Renal pelvis (tissue), 4 donors: ENCODE measurements around the gene GATA2. TPM values are rescaled to one million over a fixed set of nuclear protein-coding genes. Genes with fewer than 3 reads are reported as not detected.

Source experiments
- DNase-seq: peaks from one replicate; pipeline ENCODE4 v3.0.0-alpha.2; 2013
- polyA plus RNA-seq, 3 donors: library from polyadenylated mRNA; unstranded; fragments of 120-200 nt; gene quantifications; one replicate each; pipeline ENCODE4 v1.2.1, GENCODE V29; 2013; ENCODE audit not compliant: insufficient read length in 3 of 3

The GATA2 gene
- polyA plus RNA-seq, 3 donors, result 33.8 to 50.6 (median 46.3) TPM

DNA sequence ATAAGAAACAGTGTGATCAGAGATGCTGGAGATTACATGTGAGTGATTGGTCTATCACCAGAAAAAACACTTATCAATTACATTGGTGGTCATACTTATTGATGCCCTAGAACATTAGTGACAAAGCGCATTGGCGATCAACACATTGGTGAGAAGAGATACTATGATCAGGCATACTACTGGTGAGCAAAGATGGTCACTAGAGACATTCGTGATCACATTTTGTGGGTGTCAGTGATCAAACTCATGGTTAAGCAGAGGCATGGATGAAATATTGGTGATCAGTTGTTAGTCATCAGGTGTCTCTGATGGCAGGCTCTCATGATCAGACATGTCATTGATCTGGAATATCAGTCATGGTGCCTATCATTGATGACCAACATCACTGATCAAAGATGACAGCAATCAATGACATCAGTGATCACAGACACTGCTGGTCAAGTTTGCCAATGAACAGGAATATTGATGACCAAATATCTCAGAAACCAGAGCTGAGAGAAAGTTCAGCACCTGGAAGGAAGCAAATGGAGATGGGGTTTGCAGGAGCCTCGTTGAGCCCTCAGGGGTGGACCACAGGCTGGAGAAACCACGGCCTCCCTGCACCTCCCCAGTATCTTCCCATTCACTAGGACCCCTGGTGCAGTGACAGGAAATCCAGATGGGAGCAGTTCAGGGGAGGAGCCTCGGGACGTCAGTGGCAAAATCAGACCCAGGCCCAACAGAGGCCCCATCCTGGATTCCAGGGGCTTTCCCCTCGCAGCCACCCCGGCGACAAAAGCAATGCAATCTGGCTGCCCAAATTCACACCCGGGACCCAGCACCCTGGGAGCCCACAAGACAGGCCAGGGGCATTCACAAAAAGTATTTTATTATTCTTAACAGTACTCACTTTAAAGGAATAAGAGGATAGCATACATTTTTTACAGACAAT is 14.2 kb downstream of the GATA2 start:
- no peak for DNase-seq

DNA sequence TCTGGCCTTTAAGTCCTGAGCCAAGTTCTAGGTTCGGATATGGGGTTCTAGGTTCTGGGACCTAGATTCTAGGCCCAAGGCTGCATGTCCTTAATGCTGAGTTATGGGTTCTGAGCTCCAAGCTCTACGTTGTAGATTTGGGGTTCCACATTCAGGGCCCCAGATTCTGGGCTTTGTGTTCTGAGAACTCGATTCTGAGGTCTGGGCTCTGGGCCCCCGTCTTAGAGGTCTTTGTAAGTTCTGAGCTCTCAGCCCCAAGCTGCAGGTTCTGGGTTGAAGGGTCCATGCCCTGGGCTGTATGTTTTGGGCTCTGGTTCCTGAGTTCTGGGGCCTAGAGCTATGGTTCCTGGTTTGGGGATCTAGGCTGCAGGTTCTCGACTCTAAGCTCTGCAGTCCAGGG is 16.3 kb downstream of the GATA2 start:
- DNase-seq, result no peak

DNA sequence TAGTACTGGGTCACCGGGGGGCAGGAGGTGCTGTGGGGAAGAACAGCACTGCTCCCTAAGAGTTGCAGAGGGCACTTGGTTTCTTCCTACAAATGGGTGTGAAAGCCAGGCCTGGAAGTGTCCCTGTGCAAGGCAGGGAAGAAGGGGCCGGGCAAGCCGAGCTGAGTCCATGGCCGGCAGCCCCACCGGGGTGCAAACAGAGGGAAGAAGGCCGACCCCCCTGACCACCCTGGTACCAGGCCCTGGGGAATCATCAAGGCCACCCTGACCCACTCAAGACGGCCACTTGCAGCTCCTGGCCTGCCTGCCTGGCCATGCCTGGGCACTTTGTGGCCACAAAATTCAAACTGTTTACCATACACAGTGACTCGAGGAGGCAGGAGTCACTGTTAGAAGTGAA is 17.6 kb downstream of the GATA2 start:
- no peak for DNase-seq

DNA sequence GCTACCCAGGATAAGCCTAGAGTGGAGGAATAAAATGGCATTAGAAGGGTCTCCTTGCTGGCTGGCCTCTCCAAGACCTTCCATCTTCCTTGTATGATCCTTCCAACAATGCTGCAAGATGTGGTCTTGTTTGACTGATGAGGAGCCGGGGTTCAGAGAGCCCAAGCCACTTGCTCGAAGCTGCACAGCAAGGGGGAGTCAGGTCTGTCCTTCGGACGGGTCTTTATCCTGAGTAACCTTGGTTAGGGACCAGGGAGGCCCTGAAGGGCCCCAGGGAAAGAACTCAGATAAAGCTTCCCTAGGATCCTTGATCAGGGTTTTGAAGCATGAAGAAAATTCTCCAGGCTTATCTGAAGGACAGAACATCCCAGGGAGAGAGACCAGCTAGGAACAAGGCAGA is 19.3 kb downstream of the GATA2 start:
- no peak for DNase-seq

DNA sequence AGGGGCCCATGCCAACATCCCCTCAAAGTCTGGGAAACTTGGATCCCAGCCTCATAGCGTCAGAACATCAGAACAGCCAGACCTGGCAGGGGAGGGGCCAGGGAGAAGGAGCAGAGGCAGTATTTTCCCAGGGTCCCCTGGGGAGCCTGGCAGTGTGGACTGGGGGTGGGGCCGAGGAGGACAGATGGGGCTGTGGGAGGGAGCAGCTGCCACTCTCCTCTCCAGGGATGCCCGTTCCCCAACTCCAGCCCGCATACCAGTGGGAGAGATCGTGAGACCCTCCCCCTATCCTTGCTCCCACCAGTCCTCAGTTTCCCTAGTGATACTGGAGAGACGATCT is 19.9 kb downstream of the GATA2 start:
- no peak for DNase-seq

DNA sequence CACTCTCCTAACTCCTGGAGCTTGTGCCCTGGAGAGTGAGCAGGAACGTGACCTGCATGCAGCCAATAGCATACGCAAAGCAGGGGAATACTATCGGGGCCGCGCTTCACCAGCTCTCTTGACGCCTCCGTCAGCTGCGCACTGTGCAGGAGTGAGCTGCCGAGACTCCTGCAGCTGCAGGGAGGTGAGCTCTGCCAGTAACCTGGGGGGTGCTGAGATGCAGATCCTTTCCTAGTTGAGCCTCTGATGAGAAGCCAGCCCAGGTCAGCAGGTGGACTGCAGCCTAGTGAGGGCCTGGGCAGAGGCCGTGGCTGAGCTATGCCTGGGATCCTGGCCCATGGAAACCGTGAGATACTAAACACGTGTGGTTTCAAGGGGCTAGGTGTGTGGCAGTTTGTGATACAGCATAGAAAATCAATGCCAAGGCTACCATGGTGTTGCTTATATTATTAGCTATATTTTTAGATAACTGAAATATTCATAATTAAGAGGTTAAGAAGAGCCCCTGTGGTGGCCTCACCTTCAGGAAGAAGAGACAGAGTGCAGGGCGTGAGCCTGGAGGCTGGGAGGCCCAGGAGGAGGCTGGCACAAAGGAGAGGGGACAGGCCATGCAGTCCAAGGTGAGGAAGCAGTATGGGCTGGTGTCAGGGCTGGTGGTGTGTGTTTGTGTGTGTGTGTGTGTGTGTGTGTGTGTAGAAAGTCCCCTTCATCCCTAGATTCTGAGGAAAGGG is 20.4 kb downstream of the GATA2 start:
- no peak for DNase-seq

DNA sequence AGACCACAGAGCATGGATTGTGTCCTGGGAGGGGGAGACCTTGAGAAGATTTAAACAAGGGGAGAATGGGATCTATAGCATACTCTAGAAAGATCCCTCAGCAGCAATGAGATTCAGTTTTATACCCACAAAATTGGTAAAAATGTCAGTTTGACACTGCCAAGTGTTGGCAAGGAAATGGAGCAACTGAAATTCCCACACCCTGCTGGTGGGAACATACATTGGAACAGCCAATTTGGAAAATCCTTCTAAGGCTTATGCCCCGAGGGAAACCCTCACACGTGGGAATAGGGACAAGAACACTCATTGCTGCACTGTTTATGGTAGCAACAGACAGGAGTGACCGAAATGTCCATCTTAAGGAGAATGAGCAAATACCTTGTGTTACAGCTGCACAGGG is 21.3 kb downstream of the GATA2 start:
- DNase-seq, result no peak

DNA sequence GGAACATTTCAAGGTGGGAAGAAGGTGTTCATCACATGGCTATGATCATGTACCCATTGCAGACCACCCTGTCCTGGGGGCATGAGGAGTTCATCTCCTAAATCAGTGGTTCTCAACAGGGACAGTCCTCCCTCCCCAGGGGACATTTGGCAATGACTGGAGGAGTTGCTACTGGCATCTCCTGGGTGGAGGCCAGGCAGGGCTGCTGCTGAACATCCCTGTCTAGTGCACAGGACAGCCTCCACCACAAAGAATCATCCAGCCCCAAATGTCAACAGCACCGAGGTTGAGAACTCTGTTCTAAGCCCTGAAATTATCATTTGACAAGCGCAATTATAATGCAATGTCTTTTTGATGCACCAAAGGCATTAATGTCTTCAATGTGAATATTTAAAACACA is 21.9 kb downstream of the GATA2 start:
- no peak for DNase-seq

DNA sequence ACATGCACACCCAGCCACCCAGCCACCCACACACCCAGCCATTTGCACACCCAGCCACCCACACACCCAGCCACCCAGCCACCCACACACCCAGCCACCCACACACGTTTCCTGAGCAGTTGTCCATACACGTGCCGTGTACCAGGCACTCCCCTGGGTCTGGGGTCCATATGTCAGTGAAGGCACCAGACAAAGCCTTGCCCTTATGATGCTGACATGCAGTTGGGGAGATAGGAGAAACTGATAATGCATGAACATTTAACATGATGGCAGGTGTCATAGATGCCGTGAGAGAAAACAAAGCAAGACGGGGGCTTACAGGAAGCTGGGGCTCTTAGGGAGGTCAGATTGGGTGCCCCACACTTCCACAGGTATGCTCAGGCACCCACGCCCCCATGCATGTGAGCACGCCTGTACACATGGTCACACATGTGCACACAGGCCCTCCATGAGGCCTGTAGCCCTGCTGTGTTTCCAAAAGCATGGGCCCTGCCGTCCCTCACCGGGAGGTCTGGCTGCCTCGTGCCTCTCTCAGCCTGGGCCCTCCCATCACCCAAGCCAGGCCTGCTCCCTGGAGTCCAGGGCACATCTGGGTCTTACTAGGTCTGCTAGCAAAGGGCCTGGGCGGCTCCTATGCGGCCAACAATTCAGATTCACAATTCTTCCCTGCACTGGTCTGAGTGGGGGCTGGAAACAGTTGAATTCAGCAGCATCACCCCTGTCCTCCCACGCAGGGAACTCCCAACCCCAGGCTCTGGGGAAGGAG is 22.7 kb downstream of the GATA2 start:
- DNase-seq, result no peak

DNA sequence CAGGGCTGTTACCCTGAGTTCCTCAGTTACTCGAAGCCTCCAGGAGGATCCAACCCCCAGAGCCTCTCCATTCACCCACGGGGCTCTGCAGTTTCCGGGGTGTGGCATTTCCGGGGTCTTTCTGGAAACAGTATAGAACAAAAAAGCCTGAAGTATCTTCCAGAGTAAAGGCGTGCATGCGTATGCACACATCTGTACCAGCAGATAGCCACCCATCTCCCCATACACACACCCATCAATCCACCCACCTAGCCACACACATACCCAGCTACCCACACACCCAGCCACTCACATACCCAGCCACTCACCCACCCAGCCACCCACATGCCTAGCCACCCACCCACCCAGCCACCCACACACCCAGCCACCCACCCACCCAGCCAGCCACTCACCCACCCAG is 23.4 kb downstream of the GATA2 start:
- DNase-seq, result no peak

DNA sequence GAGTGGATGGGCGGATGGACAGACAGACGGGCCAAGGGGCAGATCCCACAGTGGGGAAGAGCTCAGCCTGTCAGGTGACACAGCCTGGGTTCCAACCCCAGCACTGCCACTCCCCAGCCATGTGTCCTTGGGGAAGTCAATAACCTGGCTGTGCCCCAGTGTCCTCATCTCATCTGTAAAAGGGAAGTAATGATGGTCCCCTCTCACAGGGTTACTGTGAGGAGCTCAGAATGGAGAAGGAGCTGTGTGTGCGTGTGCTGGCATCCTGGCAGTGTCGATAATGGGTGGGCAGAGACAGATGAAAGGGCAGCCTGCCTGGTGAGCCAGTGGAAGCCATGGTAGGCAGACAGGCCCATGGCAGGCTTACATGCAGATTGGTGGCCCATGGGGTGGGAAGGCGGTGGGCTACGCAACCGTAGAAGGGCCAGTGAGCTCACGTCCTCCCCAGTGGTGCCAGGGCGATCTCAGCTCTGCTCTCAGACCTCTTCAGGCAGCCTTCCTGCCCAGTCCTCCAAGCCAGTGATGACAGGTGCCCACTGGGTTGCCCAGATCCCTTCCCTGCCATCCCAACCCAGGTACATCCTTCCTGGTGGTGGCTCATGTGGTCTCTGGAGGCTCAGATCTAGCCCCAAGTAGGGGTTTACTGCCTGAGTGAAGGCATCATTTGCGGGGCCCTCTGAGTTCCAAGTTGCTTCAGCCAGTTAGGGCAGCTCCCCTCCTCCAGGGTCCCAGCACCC is 24.0 kb downstream of the GATA2 start:
- no peak for DNase-seq

DNA sequence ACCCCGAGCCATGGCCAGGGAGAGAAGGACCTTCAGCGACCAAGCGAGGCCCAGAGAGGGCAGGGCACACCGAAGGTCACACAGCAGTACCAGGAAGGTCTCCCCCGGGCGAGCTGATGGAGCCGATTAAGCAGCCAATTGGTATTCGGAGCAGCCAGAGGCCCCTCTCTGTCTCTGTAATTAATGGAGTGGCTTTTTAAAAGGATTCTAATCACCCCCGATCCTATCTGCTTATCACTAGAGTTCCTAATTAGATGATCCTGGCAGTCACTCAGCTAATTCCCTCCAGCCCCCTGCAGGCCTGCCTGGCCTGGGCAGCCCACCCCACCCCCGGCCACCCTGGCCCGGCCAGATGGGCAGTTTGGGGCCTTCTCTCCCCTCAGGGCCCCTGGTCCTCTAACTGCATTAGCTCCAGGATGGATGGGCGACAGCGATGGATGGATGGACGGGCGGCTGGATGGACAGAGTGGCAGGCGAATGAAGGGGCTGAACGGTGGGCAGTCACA is 24.7 kb downstream of the GATA2 start:
- no peak for DNase-seq

DNA sequence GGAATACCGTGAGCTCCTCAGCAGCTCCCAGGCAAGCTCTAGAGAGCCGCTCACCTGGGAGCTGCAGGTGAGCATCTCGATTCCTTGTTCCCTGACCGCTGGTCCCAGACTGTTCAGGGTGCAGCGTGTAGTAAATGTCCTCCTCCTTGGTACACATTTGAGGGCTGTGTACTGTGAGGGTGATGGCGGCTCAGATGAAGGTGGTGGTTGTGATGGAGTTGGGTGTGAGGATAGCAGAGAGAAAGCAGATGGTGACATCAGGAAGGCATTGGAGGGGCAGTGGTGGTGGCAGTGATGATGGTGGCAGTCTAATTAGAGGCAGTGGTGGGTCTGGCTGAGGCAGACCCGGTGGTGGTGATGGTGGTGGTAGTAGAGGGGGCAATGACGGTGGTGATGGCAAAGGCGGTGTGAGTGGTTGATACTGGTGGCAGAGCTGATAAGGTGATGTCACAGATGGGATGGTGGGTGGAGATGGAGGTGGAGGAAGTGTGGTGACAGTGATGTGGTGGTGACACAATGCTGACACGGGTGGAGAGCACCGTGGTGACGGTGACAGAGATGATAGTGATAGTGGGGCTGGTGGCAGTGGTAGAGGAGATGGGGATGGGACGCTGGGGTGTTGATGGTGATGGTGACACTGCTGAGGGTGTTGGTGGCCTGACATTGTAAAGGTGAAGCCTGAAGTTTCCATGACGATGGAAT is 26.0 kb downstream of the GATA2 start, which contains the start of gene DNAJB8:
Gene DNAJB8 (minus strand): TSS at position 51 of the 702 bp plus-strand sequence. CDS start 3,645 bp downstream, outside the sequence.
- DNase-seq, result no peak

DNA sequence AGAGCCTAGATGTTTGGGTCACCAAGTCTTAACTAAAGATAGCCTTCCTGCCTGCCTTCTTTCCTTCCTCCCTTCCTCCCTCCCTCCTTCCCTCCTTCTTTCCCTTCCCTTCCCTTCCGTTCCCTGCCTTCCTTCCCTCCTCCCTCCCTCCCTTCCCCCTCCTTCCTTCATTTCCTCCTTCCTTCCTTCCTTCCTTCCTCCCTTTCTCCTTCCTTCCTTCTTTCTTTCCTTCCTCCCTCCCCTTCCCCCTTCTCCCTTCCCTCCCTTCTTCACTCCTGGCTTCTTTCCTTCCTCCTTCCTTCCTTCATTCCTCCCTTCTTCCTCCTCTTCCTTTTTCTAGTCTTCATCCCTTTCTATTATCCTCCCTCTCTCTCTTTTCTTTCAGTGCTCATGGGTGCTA is 28.3 kb downstream of the GATA2 start:
- no peak for DNase-seq

DNA sequence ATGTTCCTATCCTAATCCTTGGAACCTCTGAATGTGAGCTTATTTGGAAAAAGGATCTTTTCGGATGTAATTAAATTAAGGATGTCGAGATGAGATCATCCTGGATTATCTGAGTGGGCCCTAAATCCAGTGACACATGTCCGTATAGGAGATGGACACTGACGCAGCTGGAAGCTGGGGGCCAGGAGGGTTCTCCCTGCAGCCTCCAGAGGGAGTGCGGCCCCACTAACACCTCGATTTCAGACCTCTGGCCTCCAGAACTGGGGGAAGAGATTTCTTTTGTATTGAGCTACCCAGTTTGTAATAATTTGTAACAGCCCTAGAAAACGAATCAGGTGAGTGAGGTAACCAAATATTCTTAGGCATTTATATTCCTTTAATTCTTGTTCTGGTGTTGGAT is 28.8 kb downstream of the GATA2 start:
- DNase-seq, result no peak

DNA sequence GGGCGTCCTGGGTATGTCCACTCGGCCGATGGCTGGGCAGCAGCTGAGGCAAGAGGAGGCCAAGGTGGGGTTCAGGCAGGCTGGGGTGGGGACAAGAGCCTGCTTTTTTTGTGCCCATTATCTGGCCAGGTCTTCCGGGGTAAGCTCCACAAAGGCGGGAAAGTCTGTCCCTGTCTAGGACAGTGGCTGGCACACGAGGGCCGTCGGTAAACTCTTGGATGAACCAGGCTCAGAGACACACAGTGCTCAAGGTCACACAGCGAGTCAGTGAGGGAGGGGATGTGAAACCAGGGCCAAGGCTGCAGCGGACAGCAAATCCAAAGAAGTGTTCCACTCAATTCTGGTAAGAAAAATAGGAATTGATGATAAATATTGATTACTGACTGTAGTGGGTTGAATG is 29.2 kb downstream of the GATA2 start:
- no peak for DNase-seq

DNA sequence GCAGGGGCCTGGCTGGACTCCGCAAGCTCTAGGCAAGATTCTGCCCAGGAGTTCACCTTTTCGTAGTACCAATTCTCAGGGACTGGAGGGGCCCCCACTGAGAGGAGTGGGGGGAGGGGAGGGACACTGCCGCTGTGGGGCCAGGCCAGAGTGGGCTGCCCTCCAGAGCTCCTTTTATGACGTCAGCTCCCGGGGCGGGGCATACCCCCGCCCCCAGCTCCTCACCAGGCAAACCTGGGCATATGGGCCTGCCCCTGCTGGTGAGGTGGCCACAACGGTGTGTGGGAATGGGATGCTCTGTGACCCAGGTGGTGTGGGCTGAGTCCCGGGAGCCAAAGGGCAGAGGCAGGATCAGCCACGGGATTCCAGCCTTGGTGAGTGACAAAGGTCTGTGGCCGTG is 29.6 kb downstream of the GATA2 start:
- no peak for DNase-seq

DNA sequence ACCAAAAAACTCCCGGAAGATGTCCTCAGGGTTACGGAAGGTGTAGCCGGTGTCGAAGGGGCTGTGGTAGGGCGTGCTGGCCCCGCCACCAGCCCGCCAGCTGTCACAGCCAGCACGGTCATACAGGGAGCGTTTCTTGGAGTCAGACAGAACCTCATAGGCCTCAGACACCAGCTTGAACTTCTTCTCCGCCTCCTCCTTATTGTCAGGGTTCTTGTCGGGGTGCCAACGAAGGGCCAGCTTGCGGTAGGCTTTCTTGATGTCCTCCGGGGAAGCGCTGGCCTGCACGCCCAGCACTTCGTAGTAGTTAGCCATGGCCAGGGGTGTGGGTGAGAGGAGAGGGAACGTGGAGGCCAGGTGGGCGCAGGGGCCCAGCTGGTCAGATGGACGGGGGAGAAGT is 30.1 kb downstream of the GATA2 start:
- DNase-seq, result no peak

DNA sequence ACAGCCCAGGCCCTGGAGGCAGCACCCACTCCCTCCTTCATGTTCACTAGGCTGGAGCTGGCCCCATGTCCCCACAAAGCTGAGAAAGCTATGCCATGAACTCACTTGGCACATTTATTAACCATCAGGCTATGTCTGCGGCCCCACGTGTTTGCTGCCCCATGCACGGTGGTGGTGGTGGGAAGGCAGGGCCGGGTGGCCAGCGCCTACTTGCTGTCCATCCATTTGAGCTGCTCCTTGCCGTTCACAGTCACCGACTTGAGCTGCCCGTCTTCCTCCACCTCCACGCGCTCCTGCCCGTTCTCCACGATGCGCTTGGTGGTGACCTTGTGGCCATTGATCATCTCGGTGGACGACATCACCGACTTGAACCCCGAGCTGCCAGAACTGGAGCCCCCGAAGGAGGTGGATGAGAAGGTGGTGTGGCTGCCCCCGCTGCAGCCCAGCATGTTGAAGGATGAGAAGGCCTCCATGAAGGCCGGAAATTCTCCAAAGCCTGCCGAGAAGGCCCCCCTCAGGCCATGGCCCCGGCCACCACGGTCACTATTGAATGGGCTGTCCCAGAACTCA is 30.6 kb downstream of the GATA2 start:
- no peak for DNase-seq

DNA sequence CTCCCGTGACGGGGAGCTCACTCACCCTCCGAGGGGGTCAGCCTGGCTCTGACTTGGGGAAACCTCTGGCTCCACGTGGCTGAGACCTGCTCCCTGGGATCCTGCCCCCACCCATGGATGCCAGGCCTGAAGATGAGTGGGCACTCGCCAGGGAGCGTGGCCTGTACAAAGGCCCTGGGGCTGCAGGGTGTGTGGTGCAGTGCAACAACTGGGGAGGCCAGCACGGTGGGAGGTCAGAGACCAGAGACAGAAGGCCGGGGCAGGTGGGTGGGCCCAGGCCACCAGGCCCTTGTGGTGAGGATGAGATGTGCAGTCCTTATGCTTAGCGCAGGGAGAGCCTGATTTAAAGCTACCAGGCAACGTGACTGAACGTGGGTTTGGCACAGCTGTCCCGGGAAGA is 31.3 kb downstream of the GATA2 start:
- DNase-seq, result no peak

DNA sequence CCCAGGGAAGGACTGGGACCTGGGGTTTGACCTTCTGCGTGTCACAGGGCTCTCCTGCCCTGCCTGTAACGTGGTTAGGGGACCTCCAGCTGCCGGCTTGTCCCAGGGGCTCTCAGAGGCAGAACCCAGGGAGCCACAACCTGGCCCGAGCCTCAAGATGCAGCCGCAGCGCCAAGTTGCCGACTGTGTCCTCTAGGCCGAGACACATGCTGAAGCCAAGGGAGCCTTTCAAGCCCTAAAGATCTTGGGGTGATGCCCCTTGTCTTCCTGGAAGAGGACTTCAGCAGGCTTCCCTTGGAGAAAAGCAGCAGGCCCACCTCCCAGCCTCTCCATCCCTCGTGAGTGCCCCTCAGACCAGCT is 33.6 kb downstream of the GATA2 start:
- DNase-seq, result no peak
